Gastrocnemius medialis (tissue), 4 donors: ENCODE data around the gene NTN3.

Experiments used
- POLR2A ChIP-seq, 2 donors: fragments of 450-650 bp; IDR thresholded peaks; one replicate each; pipeline ENCODE4 v1.6.1; 2017; ENCODE audit warnings: antibody characterized with exemption in 2 of 2, mild to moderate bottlenecking in 2 of 2, moderate library complexity in 2 of 2
- TF ChIP-seq, protein P1 (sequence below), 5 experiments: fragments of 450-650 bp in 3 of 5; fragments of 200-600 bp in 2 of 5; sonication (generic) in 2 of 5; IDR thresholded peaks in 4 of 5; conservative IDR thresholded peaks in 1 of 5; 1 replicate in 4 of 5; 2 replicates in 1 of 5; pipeline ENCODE4 v1.5.1; 2016 to 2019; ENCODE audit warnings: antibody characterized with exemption in 5 of 5, mild to moderate bottlenecking in 3 of 5, moderate library complexity in 3 of 5

DNA sequence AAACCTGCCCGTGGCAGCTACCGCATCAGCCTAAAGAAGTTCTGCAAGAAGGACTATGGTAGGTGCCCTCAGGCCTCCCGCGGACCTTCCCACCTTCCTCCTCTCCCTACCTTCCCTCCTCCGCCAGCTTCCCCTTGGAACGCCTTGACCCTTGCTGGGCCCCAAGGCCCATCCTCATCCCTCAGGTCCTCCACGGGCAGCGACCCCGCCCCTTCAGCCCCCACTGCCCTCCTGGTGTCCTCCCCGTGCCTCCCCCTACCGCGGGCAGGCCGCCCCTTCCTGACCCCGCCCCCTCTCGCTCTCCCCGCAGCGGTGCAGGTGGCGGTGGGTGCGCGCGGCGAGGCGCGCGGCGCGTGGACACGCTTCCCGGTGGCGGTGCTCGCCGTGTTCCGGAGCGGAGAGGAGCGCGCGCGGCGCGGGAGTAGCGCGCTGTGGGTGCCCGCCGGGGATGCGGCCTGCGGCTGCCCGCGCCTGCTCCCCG lies 2.4 kb downstream of the NTN3 start:
- TF ChIP-seq, protein P1, sequence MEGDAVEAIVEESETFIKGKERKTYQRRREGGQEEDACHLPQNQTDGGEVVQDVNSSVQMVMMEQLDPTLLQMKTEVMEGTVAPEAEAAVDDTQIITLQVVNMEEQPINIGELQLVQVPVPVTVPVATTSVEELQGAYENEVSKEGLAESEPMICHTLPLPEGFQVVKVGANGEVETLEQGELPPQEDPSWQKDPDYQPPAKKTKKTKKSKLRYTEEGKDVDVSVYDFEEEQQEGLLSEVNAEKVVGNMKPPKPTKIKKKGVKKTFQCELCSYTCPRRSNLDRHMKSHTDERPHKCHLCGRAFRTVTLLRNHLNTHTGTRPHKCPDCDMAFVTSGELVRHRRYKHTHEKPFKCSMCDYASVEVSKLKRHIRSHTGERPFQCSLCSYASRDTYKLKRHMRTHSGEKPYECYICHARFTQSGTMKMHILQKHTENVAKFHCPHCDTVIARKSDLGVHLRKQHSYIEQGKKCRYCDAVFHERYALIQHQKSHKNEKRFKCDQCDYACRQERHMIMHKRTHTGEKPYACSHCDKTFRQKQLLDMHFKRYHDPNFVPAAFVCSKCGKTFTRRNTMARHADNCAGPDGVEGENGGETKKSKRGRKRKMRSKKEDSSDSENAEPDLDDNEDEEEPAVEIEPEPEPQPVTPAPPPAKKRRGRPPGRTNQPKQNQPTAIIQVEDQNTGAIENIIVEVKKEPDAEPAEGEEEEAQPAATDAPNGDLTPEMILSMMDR (IDR thresholded peaks at IDR 0.05 in 4 of 5, conservative IDR thresholded peaks at IDR 0.05 in 1 of 5), result no peak
- TF ChIP-seq POLR2A (IDR thresholded peaks at IDR 0.05), result no peak
